Epithelial cell of prostate (primary cell): ENCODE results near the gene AFAP1L1.

ENCODE experiments used
- DNase-seq: peaks from one replicate; pipeline ENCODE4 v3.0.0-alpha.2; 2011; ENCODE audit warnings: low read depth, low spot score
- H3K27ac ChIP-seq: fragments of 450-650 bp; 2 replicates; pipeline ENCODE4 v1.5.1; 2017; ENCODE audit warnings: mild to moderate bottlenecking

AFAP1L1 gene

DNA sequence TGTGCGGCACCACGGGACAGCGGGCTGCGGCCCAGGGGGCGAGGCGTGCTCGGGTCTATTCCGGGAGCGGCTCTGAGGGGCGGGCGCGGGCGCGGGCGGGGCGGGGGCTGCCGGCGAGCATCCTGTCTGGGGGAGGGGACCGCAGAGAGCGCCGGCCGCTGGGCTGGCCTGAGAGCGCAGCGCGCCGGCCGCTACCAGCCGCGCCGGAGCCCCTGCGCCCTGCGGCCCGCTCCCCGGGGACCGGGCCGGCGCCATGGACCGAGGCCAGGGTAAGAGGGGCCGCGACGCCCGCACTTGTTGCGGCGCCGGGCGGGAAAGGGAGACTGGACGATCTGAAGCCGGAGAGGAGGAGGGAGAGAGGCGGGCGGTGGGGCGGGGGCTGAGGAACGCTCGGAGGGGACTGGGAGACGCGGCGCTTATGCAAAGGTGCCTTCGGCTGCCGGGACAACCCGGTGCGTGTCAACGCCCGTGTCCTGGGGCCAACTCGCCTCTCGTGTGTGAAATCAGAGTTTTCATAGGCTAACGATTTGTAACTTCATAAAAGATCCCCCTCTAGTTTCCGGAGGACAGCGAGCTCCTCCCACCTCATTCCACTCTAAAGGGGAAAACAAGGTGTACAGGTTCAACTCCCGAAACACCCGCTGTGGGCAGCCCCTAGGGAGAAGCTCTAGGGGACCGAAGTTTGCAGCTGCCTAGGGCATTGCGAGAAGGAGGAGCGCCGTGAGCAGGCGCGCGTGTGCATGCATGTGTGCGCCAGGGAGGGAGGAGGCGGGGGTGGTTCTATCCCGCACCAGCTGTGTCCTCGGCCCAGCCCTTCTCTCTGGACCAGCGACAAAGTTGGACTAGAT, at the start of gene AFAP1L1:
AFAP1L1 (plus strand) TSS at position 144 of the 848 bp plus-strand sequence; CDS start at position 254, 110 bp downstream.
- no peak for DNase-seq

DNA sequence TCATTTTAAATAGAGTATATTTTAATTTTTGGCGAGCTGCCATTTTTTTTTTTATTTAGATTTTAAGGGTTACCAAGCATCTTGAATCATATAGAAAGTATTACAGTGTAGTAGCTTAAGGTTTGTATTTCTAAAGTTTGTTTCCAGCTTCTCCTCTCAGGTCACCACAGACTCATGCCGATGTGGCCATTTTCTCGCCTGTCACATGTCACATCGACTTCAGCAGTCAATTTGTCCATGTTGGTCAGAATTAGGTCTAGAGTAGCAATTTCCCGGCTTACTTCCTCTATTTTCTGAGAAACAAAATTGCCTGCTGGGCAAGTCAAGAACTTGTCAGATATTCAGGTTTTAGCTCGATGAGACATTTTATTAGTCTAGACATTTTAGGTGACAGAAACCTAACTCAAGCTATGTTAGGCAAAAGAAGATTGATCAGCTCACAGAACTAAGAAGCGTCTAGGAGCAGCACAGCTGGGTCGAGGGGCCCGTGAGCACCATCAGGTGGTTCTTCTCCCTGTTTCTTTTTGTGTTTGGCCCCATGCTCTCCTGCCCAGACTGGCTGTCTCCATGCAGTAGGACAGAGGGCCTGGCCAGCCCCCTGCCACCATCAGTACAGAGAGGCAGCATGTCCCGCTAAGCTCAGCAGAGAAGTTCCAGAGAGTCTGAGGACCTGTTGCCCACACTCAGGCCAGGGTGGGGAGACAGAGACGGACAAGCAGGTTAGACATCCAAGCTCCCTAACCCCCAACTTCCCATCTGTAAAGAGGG, 48.4 kb upstream of the AFAP1L1 start:
- no peak for DNase-seq
- no peak overlapping the region for H3K27ac ChIP-seq

More for the DNA sequence above, at the start of gene AFAP1L1:
- H3K27ac ChIP-seq: peak within 1 kb of the TSS; percentile 68

DNA sequence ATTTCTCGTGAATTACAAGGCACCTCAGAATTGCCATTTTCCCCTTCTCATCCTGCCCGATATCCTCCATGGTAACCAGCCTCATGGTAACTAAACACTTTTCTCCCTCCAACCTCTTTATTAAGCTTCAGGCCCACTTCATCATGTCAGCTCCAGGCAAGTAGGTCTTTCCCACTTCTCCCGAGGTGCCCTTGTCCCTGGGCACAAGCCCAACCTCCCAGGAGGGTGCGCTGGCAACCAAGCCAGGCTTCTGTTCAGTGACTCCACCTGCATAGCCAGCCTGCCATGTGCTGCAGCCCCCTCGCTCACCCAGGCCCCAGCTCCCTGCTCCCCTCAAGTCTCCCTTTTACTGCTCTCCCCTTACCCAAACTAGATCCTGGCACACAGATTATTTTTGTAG, 47.4 kb upstream of the AFAP1L1 start:
- DNase-seq: no peak
- H3K27ac ChIP-seq: no peak overlapping the region

DNA sequence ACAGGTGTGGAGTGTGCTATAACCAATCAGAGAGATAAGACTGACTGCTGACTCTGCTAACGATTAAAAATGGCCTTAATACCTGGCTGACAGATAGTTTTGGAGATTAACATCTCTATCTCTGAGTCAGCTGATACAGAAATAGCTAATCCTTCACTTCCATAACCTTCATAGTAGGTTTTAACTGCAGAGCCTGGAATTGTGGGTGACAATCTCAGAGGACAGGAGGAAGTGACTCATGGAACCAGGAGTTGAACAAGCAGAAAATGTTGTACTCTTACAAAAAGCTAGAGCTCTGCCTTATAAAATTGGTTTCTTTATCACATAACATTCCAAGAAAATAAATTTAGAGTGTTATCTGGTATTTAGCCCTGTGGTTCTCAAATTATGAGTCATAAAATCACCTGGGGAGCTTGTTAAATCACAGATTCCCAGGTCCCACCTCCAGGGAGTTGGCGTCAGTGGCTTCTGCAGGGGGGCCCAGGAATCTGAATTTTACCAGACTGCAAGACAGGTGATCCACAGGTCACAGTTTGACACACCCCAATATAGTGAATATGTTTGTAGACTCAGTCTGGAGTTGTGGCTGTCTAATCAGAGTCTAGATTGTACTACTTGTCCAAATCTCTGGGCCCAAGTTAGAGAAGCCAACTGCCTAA, 44.4 kb upstream of the AFAP1L1 start:
- no peak for DNase-seq

DNA sequence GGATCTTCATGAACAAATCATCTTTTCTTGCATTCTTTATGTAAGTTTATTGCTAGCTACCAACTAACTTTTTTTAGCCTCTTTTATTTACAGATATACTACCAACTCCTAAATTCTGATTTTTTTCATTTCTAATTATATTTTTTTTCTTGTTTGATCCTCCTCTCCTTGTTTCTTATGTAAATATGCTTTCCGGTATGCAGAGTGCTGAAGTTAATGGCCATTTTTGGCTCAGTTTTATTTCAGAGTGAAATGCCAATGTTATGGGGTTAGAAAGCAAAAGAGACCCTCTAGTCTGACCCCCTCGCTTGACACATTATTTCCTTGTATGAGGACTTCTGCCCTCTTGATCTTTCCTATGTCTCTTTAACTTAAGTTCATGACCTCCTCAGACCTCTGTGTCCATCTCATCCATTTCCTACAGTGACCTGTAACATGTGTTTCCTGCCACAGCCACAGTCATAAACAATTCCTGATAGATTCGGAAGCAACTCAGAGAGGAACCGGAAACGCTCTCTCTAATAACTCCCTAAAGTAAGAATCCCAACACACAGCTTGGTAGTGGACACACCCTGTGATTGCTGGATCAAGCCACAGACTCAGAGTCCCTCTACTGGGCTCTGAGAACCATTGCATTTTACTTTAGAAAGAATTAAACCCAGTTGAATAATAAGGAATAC, 42.9 kb upstream of the AFAP1L1 start:
- peak overlapping the region; percentile 54 for H3K27ac ChIP-seq
- peak; percentile 48 for DNase-seq

More for the DNA sequence above, 44.4 kb upstream of the AFAP1L1 start:
- peak overlapping the region; percentile 54 for H3K27ac ChIP-seq

DNA sequence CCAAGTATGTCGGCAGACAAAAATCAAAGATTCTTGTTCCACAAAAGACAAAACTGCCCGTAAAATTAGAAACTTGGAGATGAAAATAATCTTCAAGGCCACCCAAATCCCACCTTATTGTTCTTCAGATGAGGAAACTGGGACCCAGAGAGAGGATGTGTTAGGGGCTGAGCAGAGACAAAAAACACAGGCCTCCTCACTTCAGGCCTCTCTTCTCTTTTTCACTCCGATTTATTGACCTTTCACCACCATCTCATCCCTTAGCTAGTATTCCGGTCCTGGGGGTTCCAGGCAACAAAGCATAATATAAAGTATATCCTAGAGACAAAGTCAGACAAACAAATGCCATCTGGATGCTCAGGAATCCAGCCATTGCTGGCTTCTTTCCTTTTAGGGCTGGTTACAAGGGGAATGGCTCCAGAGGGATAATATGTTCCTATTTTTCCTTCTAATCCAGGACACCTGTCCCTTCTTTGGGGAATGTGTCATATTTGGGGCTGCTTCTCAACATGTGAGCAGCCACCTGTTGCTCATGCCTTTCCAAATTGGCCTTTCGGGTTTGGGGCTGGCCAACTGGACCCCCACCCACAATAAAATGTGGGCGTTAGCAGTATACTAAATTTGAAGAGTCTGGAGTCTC, 42.2 kb upstream of the AFAP1L1 start:
- DNase-seq: no peak
- H3K27ac ChIP-seq: peak overlapping the region; percentile 54

DNA sequence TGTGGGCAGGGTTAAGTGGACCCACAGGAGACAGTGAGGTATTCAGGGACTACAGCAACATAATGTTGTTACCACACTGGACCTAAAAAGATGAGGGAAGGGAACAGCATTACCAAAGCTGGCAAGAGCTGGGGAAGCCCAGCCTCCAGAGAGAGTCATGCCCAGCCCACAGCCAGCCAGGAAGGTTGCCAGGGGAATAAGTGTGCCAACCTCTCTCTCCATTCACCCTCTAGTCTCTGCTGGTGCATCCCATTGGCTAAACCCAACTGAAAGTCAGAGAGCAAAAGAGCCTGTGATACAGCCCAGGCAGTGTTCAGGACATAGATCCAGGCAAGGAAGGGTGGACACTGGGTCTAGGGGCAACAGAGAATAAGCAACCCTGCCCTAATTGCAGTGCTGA, 35.8 kb upstream of the AFAP1L1 start:
- no peak overlapping the region for H3K27ac ChIP-seq
- DNase-seq: no peak

DNA sequence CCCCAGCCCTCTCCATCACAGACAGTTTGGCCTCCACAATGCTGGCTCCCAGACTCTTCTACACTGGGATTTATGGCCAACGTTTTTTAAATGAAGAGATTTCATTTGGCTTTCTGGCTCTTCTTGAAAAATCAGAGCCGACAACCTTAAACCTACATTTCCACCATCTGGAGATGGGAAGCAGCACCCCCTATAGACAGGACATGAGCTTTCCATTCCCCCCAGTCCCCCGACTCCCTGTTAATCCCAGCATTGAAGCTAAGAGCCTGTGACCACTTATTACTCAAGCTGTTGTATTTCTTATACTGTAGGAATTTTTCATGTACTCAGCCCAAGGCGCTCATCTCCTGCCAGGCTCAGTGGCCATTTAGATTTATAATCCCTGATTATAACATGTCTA, 34.0 kb upstream of the AFAP1L1 start:
- DNase-seq: no peak

DNA sequence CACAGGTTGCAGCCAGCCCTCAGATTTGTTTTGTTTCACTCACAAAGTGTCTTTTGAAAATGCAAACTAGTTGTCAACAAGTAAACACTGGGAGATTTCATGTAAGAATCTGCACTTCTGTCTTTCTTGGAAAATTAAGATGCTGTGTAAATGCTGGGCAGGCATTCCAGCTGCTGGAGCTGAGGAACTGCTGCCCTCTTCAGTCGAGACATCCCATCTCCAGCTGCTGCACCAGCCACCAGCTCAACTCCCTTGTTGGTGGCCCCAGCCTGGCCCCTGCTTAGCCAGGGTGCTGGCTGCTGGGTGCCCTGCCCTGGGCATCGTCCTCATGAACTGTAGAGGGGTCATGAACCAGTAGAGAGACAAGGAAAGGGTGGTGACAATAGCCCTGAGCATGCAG, 33.1 kb upstream of the AFAP1L1 start:
- DNase-seq: no peak
- H3K27ac ChIP-seq: no peak overlapping the region

More for the DNA sequence above, 34.0 kb upstream of the AFAP1L1 start:
- no peak overlapping the region for H3K27ac ChIP-seq

DNA sequence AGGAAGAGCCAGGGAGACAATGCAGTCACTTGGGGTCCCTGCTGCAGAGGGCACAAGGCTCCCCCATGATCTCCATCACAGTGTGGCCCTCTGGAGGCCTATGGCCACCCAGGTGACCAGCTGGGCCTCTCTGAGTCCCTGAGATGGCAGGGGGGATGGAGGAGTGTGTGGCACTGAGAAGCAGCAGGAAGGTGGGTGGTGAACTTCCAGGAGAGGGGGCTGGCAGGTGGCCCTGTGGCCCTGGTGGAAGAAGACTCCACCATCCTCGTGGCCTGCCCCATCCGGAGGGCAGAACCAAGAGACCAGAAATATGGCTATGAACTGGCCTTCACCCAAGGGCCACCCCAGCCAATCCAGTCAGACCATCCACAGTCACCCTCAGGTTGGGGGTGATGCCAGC, 31.7 kb upstream of the AFAP1L1 start:
- no peak overlapping the region for H3K27ac ChIP-seq
- DNase-seq: no peak

DNA sequence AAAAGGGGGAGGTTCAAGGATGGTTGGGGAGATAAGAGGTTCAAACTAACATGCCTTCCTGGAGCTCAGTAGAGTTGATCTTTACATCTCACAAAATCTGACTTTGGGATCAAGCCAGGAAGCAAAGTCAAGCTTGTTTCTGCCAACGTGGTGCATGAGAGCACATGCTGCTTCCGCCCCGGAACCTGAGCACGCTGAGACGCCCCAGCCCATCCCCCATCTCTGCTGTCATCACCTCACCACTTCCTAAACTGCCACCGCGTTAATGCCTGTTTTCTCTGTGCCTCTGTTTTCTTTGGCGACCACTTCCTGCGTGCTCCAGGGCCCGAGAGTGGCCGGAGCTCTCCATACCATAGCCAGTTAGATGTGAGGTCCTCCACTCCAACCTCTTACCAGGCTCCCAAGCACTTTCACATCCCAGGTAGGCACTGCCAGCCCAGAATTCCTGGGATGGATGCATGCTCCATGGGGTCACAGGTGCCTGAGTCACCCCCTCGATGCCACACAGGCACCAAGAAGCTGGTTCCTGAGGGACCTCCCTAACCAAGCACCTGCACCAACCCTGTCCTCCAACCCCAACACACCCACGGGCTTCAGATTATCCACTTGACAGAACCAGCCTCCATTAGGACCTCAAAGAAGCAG, 31.2 kb upstream of the AFAP1L1 start:
- H3K27ac ChIP-seq: no peak overlapping the region
- DNase-seq: no peak

DNA sequence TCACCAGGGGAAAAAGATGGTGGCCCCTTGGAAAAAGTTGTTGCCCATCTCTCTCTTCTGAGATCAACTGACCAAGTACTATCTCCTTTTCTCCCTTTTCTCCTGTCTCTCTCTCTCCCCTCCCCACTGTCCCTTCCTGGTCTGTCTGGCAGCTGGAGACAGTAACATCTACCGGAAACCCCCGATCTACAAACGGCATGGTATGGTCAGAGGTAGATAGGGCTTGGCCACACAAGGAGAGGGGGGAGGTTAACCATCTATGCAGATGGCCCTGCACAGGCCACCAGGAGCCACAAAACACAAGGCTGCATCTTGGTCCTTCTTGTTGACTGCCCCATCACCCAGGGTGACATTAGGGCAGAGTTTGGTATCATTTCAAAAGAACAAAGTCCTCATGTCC, 29.3 kb upstream of the AFAP1L1 start:
- no peak overlapping the region for H3K27ac ChIP-seq
- no peak for DNase-seq

DNA sequence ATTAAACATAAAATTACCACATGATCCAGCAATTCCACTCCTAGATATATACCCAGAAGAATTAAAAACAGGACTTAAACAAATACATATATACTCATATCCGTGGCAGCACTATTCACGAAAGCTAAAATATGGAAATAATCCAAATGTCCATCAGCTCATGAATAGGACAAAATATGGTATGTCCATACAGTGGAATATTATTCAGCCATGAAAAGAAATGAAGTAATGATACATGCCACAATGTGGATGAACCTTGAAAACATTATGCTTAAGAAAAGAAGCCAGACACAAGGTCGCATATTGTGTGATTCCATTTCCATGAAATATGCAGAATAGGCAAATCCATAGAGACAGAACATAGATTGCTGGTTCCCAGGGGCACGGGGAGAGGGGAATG, 24.8 kb upstream of the AFAP1L1 start:
- no peak overlapping the region for H3K27ac ChIP-seq
- DNase-seq: no peak

DNA sequence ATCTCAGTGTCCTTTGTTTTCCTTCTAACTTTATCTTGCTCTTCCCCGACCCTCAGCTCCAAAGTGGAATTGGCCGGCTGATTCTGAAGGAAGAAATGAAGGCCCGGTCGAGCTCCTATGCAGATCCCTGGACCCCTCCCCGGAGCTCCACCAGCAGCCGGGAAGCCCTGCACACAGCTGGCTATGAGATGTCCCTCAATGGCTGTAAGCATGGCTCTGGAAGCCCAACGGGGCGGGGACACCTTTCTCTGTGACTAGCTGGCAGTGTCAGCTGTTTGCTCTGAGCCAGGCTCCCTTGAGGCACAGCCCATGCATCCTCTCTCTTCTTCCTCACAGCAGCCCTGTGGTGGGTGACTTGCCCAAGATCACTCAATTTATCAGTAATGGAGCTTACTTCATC, 23.9 kb upstream of the AFAP1L1 start:
- no peak overlapping the region for H3K27ac ChIP-seq
- no peak for DNase-seq

DNA sequence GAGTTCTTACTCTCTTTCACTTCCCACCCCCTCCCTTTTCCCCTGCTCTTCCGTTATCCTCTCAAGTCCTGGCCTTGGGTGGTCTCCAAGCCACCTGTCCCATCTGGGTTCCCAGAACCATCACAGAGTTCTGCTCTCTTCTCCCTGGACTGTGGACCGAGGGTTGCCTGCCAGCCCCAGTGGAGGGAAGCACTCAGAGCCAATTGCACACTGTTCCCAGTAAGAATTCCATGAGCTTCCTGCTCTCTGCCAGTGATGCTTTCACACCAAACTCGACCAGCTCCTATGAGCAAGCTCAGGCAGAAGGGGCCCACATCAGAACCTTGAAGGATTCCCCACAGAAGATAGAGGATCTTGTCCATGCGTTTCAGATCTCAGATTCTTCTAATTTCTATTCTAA, 20.1 kb upstream of the AFAP1L1 start:
- DNase-seq: no peak
- no peak overlapping the region for H3K27ac ChIP-seq

DNA sequence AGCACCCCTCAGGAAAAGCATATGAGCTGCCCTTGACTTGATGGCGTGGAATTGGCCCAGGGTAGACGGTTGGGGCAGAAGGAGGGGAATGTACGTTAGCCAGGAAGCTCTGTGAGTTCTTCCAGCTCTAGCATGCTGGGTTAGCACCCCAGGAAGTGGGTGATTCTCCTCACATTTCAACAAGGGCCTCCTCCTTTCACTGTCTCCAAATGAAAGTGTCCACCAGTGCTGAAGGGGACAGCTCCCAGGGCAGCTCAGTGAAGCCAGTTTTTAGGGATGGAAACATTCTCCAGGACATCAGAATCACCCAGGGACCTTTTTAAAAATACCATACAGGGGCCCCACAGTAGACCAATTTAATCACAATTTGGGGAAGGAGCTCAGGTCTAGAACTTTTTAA, 17.2 kb upstream of the AFAP1L1 start:
- H3K27ac ChIP-seq: no peak overlapping the region
- DNase-seq: no peak

DNA sequence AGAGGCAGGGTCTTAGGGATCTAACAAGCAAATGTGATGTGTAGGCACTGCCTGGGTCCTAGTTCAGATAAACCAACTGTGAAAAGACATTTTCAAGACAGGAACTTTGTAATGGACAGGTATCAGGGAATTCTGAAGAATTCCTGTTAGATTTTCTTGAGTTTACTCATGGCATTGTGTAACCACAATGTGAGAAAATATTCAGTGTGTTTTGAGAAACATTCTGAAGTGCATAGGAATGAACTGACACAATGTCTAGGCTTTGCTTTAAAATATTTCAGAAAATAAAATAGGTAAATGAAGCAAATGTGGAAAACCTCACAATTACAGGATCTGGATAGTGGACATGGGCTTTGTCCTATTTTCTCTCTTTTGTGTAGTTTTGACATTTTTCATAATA, 15.2 kb upstream of the AFAP1L1 start:
- DNase-seq: no peak
- no peak overlapping the region for H3K27ac ChIP-seq

DNA sequence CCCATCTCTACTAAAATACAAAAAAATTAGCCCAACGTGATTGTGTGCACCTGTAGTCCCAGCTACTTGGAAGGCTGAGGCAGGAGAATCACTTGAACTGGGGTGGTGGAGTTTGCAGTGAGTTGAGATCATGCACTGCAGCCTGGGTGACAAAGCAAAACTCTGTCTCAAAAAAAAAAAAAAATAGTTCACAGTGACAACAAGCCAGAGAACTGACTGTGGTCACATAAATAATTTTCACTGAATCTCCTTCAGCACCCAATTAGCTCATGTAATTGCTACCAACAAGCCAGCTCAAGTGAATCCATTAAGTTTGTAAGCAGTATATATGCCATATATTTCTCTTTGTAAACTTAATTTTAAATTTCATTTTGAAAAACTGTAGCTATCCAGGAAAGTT, 14.5 kb upstream of the AFAP1L1 start:
- H3K27ac ChIP-seq: no peak overlapping the region
- DNase-seq: no peak

DNA sequence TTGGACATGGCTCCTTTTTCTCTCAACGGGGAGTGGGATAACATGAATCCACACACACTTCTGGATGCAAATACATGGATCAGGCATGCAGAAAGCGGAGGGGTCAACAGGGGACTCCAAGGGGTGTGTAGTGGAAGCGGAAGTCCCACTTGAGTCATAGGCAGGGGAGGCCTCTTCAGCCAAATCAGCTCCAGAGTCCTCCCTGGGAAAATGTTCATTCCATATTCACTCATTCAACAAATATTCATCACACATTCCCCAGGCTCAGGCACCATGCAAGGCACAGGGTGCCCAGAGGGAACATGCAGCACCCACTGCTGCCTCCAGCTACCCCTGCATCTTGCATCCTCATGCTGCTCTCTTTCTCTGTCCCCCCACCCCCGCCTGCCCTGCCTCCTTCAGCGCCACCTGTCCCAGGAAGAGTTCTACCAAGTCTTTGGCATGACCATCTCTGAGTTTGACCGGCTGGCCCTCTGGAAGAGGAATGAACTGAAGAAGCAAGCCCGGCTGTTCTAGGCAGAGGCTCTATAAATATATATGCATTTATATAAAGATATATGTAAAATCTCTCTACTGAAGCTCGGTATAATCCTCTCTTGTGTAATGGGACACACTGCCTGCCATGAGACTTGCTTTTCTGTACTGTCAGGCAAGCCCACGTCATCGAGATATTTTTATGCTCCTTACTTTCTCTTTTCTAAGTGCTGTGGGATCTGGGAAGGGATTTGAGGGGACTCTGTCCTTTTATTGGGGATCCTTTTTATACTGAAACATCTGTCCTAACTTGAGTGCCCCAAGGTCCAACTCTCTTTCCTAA, 13.6 kb upstream of the AFAP1L1 start:
- no peak overlapping the region for H3K27ac ChIP-seq
- DNase-seq: no peak
